Lung (tissue), 12 donors: ENCODE data around the gene KCNA5. TPM values are rescaled to one million over a fixed set of nuclear protein-coding genes. Genes with fewer than 3 reads are reported as not detected.

Source experiments
- ATAC-seq: fragments of 200-7000 bp; cut with Tn5 transposase; one replicate; pipeline ENCODE4 v1.9.1; 2020; ENCODE audit warnings: moderate number of reproducible peaks; ENCODE audit not compliant: insufficient read depth, low FRiP score
- DNase-seq, 3 donors: peaks; one replicate each; pipeline ENCODE4 v3.0.0-alpha.2; 2013 to 2017
- H3K27ac ChIP-seq, 2 donors: one replicate each; pipeline ENCODE4 v1.5.1; 2013; ENCODE audit warnings: mild to moderate bottlenecking in 2 of 2, moderate library complexity in 2 of 2, control low read depth in 1 of 2, inconsistent platforms in 1 of 2, low read depth in 1 of 2, low read length in 1 of 2
- H3K27me3 ChIP-seq, 3 donors: one replicate each; pipeline ENCODE4 v1.5.1; 2013; ENCODE audit warnings: low read length in 2 of 3; ENCODE audit not compliant: control insufficient read depth in 3 of 3, insufficient read depth in 3 of 3
- H3K36me3 ChIP-seq, 4 donors: one replicate each; pipeline ENCODE4 v1.5.1; 2013; ENCODE audit warnings: low read length in 4 of 4, mild to moderate bottlenecking in 1 of 4, moderate library complexity in 1 of 4; ENCODE audit not compliant: control insufficient read depth in 4 of 4, insufficient read depth in 4 of 4
- H3K4me1 ChIP-seq, 5 donors: one replicate each; pipeline ENCODE4 v1.5.1; 2013; ENCODE audit warnings: low read length in 5 of 5, mild to moderate bottlenecking in 2 of 5, moderate library complexity in 1 of 5; ENCODE audit not compliant: control insufficient read depth in 5 of 5, insufficient read depth in 5 of 5
- H3K4me3 ChIP-seq: one replicate; pipeline ENCODE4 v1.5.1; 2013; ENCODE audit warnings: mild to moderate bottlenecking, control low read depth, moderate library complexity
- H3K9ac ChIP-seq, 2 donors: one replicate each; pipeline ENCODE4 v1.5.1; 2013; ENCODE audit warnings: low read length in 2 of 2, control low read depth in 1 of 2; ENCODE audit not compliant: insufficient read depth in 1 of 2
- H3K9me3 ChIP-seq, 4 donors: one replicate each; pipeline ENCODE4 v1.5.1; 2013; ENCODE audit warnings: low read length in 3 of 4, mild to moderate bottlenecking in 1 of 4, moderate library complexity in 1 of 4; ENCODE audit not compliant: control insufficient read depth in 4 of 4, insufficient read depth in 3 of 4
- WGBS, 2 donors: extraction: QIAGEN DNeasy Blood & Tissue Kit; methylation state at CpG; one replicate each; pipeline ENCODE4 v1.1.7; 2013; 5-methylcytosine and 5-hydroxymethylcytosine counted together
- polyA plus RNA-seq, 2 donors: library from polyadenylated mRNA; stranded (reverse); fragments of 200-250 nt; gene quantifications; one replicate each; pipeline ENCODE4 v1.2.1, GENCODE V29; 2013
- total RNA-seq, 2 donors: library from RNA; depleted of rRNA in 1 of 2; stranded (reverse); fragments of >200 nt in 1 of 2; gene quantifications; one replicate each; pipeline ENCODE4 v1.2.1, GENCODE V29; 2014 to 2021
- TF ChIP-seq, protein P1 (sequence below): IDR thresholded peaks from 2 replicates; pipeline ENCODE4 v1.5.1; 2012; ENCODE audit warnings: mild to moderate bottlenecking; ENCODE audit errors: control extremely low read depth, extremely low read depth
- donor health status: control.
- donor health status: control.
- donor health status: Bipolar disorder and iron deficiency.
- donor health status: healthy.
- donor health status: DM: yes; HTN: yes; CAD: no.

KCNA5 gene
- total and polyA plus RNA-seq, 4 donors = 0.46 to 3.8 (median 2.4) TPM

DNA sequence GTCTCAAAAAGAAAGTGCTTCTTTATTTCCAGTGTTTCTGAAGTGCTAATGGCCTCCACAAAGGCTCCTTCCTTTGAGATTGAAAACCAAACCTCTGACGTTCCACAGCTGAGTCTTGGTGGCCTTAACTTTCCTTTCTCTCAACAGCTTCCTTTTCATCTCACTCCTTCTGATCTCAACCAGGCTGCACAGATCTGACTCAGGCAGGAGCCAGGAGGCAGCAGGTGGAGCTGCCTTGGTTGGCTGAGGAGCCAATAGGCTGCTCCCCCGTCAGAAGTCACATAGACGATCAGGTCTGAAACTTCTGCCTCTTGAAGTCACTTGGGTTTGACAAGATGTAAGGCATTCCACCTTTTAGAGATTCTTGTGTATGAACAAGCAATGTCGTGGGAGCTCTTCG is 9.1 kb upstream of the KCNA5 start:
- Histone ChIP-seq H3K27me3 (peaks cover 0 to 16% (median 3%) of the 10 kb centered on the region in 3 donors), H3K27ac (no peak overlapping the region), H3K4me1 (peaks cover 0 to 10% (median 6%) of the 10 kb centered on the region in 5 donors), H3K4me3 (no peak overlapping the region), H3K9ac (no peak overlapping the region), H3K9me3 (peaks cover 0 to 5% (median 0%) of the 10 kb centered on the region in 4 donors), H3K36me3 (no peaks in the 10 kb centered on the region)
- ATAC-seq (no peak), DNase-seq (no peak)
- WGBS, 2 donors = 56 to 84% methylated on average over 5 of the region's 5 CpGs
- TF ChIP-seq, protein P1, sequence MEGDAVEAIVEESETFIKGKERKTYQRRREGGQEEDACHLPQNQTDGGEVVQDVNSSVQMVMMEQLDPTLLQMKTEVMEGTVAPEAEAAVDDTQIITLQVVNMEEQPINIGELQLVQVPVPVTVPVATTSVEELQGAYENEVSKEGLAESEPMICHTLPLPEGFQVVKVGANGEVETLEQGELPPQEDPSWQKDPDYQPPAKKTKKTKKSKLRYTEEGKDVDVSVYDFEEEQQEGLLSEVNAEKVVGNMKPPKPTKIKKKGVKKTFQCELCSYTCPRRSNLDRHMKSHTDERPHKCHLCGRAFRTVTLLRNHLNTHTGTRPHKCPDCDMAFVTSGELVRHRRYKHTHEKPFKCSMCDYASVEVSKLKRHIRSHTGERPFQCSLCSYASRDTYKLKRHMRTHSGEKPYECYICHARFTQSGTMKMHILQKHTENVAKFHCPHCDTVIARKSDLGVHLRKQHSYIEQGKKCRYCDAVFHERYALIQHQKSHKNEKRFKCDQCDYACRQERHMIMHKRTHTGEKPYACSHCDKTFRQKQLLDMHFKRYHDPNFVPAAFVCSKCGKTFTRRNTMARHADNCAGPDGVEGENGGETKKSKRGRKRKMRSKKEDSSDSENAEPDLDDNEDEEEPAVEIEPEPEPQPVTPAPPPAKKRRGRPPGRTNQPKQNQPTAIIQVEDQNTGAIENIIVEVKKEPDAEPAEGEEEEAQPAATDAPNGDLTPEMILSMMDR = no peak

DNA sequence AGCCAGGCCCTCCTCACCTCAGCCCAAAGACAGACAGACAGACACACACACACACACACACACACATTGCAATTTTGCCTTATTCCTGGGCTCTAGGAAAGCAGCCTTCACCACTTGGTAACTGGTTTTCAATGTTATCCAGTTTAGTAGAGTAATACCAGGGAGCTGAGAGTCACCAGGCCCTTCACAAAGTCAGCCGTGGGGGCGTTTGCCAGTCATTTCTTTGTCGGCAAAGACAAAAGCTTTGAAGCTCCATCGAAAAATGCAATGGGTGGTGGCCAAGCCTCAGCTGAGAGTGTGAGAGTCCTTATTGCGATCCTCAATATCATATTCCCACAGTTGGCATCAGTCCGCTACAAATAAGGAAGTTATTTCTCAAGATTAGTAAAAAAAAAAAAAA is 8.1 kb upstream of the KCNA5 start:
- Histone ChIP-seq H3K9ac (no peak overlapping the region), H3K36me3 (no peaks in the 10 kb centered on the region), H3K4me1 (peaks cover 0 to 10% (median 6%) of the 10 kb centered on the region in 5 donors), H3K4me3 (no peak overlapping the region), H3K27ac (no peak overlapping the region), H3K9me3 (peaks cover 0 to 5% (median 0%) of the 10 kb centered on the region in 4 donors), H3K27me3 (peaks cover 0 to 24% (median 7%) of the 10 kb centered on the region in 3 donors)
- ATAC-seq (no peak), DNase-seq (no peak)
- 76 to 92% methylated on average over 6 of the region's 6 CpGs for WGBS, 2 donors
- TF ChIP-seq, protein P1 = no peak

DNA sequence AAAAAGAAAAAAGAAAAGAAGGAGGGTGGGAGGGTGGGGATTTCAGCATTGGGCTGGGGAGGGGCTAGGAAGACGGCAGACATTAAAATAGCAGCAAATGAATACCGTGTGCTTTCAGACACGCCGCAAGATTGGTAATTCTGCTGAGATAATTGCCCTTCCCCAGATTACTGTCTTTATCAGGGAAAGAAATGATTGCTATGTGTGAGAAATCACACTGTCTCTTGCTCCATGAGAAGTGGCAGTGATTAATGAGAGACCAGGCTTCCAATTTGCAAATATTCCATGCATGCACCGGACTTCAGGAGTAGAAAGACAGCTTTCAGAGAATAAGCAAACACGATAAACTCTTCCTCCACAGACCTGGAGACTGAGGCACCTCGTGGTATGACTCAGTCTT is 7.6 kb upstream of the KCNA5 start:
- H3K27ac ChIP-seq = no peak overlapping the region
- peaks cover 0 to 28% (median 7%) of the 10 kb centered on the region in 3 donors for H3K27me3 ChIP-seq
- H3K36me3 ChIP-seq = no peaks in the 10 kb centered on the region
- TF ChIP-seq, protein P1 = no peak
- 81 to 95% methylated on average over 7 of the region's 7 CpGs for whole genome bisulfite sequencing, 2 donors
- H3K4me3 ChIP-seq = no peak overlapping the region
- DNase-seq (no peak), ATAC-seq (no peak)
- H3K9me3 ChIP-seq = peaks cover 0 to 5% (median 0%) of the 10 kb centered on the region in 4 donors
- H3K4me1 ChIP-seq = peaks cover 0 to 10% (median 6%) of the 10 kb centered on the region in 5 donors
- H3K9ac ChIP-seq = no peak overlapping the region
